ENCODE data around the gene RAPGEF1. TPM values are rescaled to one million over a fixed set of nuclear protein-coding genes. Genes with fewer than 3 reads are reported as not detected.

The RAPGEF1 gene
- total RNA-seq, 1 donor from 2014 or later, result 94.3 TPM

- H3K4me3 Mint-ChIP-seq (ENCODE audit: unreplicated experiment), result no peak overlapping the region
- no peak for DNase-seq (ENCODE audit: extremely low spot score, unreplicated experiment)
- H3K27ac Mint-ChIP-seq (ENCODE audit: unreplicated experiment), result no peak overlapping the region
- peaks cover 10% of the 10 kb centered on the region for H3K4me1 Mint-ChIP-seq (ENCODE audit: unreplicated experiment)
- H3K9me3 Mint-ChIP-seq (ENCODE audit: unreplicated experiment), result no peaks in the 10 kb centered on the region
- no peaks in the 10 kb centered on the region for H3K27me3 Mint-ChIP-seq (ENCODE audit: unreplicated experiment)
- H3K36me3 Mint-ChIP-seq (ENCODE audit: unreplicated experiment), result peaks cover 44% of the 10 kb centered on the region
- TF ChIP-seq, protein P1, sequence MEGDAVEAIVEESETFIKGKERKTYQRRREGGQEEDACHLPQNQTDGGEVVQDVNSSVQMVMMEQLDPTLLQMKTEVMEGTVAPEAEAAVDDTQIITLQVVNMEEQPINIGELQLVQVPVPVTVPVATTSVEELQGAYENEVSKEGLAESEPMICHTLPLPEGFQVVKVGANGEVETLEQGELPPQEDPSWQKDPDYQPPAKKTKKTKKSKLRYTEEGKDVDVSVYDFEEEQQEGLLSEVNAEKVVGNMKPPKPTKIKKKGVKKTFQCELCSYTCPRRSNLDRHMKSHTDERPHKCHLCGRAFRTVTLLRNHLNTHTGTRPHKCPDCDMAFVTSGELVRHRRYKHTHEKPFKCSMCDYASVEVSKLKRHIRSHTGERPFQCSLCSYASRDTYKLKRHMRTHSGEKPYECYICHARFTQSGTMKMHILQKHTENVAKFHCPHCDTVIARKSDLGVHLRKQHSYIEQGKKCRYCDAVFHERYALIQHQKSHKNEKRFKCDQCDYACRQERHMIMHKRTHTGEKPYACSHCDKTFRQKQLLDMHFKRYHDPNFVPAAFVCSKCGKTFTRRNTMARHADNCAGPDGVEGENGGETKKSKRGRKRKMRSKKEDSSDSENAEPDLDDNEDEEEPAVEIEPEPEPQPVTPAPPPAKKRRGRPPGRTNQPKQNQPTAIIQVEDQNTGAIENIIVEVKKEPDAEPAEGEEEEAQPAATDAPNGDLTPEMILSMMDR (IDR thresholded peaks at IDR 0.05), result no peak
Observed at GRCh38 chr9:131623655-131624330, 116.1 kb downstream of the RAPGEF1 start.

DNA sequence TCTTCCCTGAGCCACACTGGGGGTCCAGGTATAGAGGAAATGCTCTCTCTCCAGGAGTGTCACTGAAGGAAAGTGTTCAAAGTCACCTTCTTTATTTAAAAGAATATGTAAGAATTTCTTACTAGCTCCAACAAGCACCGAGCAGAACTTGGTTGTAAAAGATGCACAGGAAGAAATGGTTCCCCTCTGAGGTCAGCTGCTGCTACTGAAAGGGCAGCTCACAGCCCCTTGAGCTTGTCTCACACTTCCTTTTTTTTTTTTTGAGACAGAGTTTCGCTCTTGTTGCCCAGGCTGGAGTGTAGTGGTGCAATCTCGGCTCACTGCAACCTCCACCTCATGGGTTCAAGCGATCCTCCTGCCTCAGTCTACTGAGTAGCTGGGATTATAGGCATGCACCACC lies 117.4 kb downstream of the RAPGEF1 start:
- no peak overlapping the region for H3K27ac Mint-ChIP-seq (ENCODE audit: unreplicated experiment)
- peaks cover 54% of the 10 kb centered on the region for H3K36me3 Mint-ChIP-seq (ENCODE audit: unreplicated experiment)
- TF ChIP-seq, protein P1 (IDR thresholded peaks at IDR 0.05), result no peak
- no peaks in the 10 kb centered on the region for H3K9me3 Mint-ChIP-seq (ENCODE audit: unreplicated experiment)
- H3K27me3 Mint-ChIP-seq (ENCODE audit: unreplicated experiment), result no peaks in the 10 kb centered on the region
- DNase-seq (ENCODE audit: extremely low spot score, unreplicated experiment), result no peak
- no peak overlapping the region for H3K4me3 Mint-ChIP-seq (ENCODE audit: unreplicated experiment)
- H3K4me1 Mint-ChIP-seq (ENCODE audit: unreplicated experiment), result peaks cover 18% of the 10 kb centered on the region

DNA sequence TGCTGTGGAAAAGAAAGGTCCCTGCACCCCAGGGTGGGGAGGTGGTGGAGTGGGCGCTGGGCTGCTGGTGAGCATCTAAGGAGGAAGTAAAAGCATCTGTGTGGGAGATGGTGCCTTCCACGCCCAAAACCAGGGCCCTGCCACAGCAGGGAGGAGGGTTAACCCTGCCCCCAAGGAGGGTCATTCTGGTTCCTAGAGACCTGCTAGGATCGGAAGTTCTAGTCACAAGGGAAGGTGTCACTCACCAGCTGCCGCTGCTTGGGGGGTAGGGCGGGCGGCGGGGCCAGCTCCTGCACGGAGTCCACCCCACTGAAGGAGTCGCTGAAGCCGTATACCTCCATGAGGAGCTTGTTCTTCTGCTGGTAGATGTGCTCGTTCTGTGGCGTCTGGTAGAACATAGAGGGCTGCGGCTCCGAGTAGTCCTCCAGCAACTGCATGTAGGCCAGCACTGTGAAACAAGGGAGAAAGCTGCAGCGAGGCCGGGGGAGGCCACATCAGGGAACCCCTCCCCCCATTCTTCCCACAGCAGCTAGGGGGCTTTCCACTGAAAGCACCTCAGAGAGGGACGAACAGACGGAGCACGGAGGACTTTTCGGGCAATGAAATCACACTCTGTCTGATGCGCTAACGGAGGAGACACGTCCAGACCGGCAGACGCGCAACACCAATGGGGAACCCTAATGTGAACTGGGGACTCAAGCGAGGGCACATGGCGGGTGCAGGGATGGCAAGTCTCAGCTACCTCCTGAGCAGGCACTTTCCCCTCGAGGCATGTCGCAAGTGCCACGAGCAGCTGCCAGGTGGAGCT lies 118.1 kb downstream of the RAPGEF1 start:
- Mint-ChIP-seq H3K27me3 (ENCODE audit: unreplicated experiment) (no peaks in the 10 kb centered on the region), H3K27ac (ENCODE audit: unreplicated experiment) (no peak overlapping the region), H3K4me3 (ENCODE audit: unreplicated experiment) (no peak overlapping the region), H3K9me3 (ENCODE audit: unreplicated experiment) (no peaks in the 10 kb centered on the region), H3K4me1 (ENCODE audit: unreplicated experiment) (peaks cover 20% of the 10 kb centered on the region), H3K36me3 (ENCODE audit: unreplicated experiment) (peaks cover 59% of the 10 kb centered on the region)
- DNase-seq (ENCODE audit: extremely low spot score, unreplicated experiment), result no peak
- TF ChIP-seq, protein P1 (IDR thresholded peaks at IDR 0.05), result no peak

GRCh38 chr9:131620764-131621520 lies 118.9 kb downstream of the RAPGEF1 start:
- Mint-ChIP-seq H3K27ac (ENCODE audit: unreplicated experiment) (no peak overlapping the region), H3K9me3 (ENCODE audit: unreplicated experiment) (no peaks in the 10 kb centered on the region)

More at GRCh38 chr9:131620764-131621520, 118.9 kb downstream of the RAPGEF1 start:
- H3K27me3 Mint-ChIP-seq (ENCODE audit: unreplicated experiment), result no peaks in the 10 kb centered on the region
- H3K4me3 Mint-ChIP-seq (ENCODE audit: unreplicated experiment), result no peak overlapping the region
- peaks cover 59% of the 10 kb centered on the region for H3K36me3 Mint-ChIP-seq (ENCODE audit: unreplicated experiment)
- peaks cover 20% of the 10 kb centered on the region for H3K4me1 Mint-ChIP-seq (ENCODE audit: unreplicated experiment)
- no peak for DNase-seq (ENCODE audit: extremely low spot score, unreplicated experiment)
- TF ChIP-seq, protein P1 (IDR thresholded peaks at IDR 0.05), result no peak
